GM12878 (cell line): Measurements from ENCODE around the gene ZBED4. TPM values are rescaled to one million over a fixed set of nuclear protein-coding genes. Genes with fewer than 3 reads are reported as not detected.

ENCODE experiments used
- ATAC-seq: fragments of 200-7000 bp; cut with Tn5 transposase; 3 replicates; pipeline ENCODE4 v1.9.1; 2020; ENCODE audit warnings: mild to moderate bottlenecking, moderate library complexity
- BruUV-seq: library from RNA; stranded (reverse); fragments of 400-500 nt; replicated peaks from 2 replicates; lab custom pipeline; 2021; lab: Mats Ljungman, UMichigan
- CTCF ChIA-PET: fragments of 300-600 bp; sonication (Branson Sonifier 250); formaldehyde crosslinking; extraction: SDS; loops from one replicate; lab custom pipeline; 2021; ENCODE audit warnings: inconsistent platforms; lab: Yijun Ruan, JAX
- POLR2A ChIA-PET: fragments of 350-600 bp; formaldehyde crosslinking; extraction: SDS; loops from one replicate; lab custom pipeline; 2021; ENCODE audit warnings: inconsistent platforms; lab: Charles Lee
- RAD21 ChIA-PET: fragments of 300-600 bp; sonication (Branson Sonifier 250); formaldehyde crosslinking; loops from one replicate; lab custom pipeline; 2023; ENCODE audit warnings: antibody characterized with exemption; ENCODE audit not compliant: unreplicated experiment; lab: Charles Lee
- SMC1A ChIA-PET: fragments of 300-600 bp; sonication (Branson Sonifier 250); formaldehyde crosslinking; loops from one replicate; lab custom pipeline; 2023; ENCODE audit not compliant: unreplicated experiment, uncharacterized antibody; lab: Charles Lee
- DNase-seq: peaks from one replicate; pipeline ENCODE4 v3.0.0-alpha.2; 2011; ENCODE audit warnings: low read depth, low spot score
- FAIRE-seq: peaks from 3 replicates; lab custom pipeline; 2011; peaks lifted over from hg19 to GRCh38; lab: Jason Lieb, UNC
- H2AFZ ChIP-seq: 2 replicates; pipeline ENCODE4 v1.6.0; 2011; ENCODE audit warnings: low read depth, low read length, control low read depth; ENCODE audit not compliant: control insufficient read depth
- H3K27ac ChIP-seq: 2 replicates; pipeline ENCODE4 v1.5.1; 2011; ENCODE audit warnings: control low read depth; ENCODE audit not compliant: control insufficient read depth, insufficient read depth
- H3K27me3 ChIP-seq, 2 experiments: replicated peaks in 1 of 2; 2 replicates each; pipeline versions ENCODE4 v1.6.0 to v1.6.1; 2011; ENCODE audit warnings: low read length in 1 of 2; ENCODE audit not compliant: control insufficient read depth in 2 of 2, insufficient read depth in 2 of 2
- H3K36me3 ChIP-seq, 2 experiments: 2 replicates each; pipeline ENCODE4 v1.5.1; 2011; ENCODE audit warnings: low read length in 1 of 2; ENCODE audit not compliant: control insufficient read depth in 2 of 2, insufficient read depth in 2 of 2
- H3K4me1 ChIP-seq: 2 replicates; pipeline ENCODE4 v1.6.1; 2011; ENCODE audit warnings: mild to moderate bottlenecking, low read length, moderate library complexity, mixed read lengths; ENCODE audit not compliant: control insufficient read depth, insufficient read depth
- H3K4me2 ChIP-seq: 2 replicates; pipeline ENCODE4 v1.6.0; 2011; ENCODE audit warnings: control low read depth; ENCODE audit not compliant: control insufficient read depth, insufficient read depth
- H3K4me3 ChIP-seq: fragments of 200-600 bp; sonication (generic); 2 replicates; pipeline ENCODE4 v1.5.1; 2016
- H3K79me2 ChIP-seq: 2 replicates; pipeline ENCODE4 v1.6.0; 2011; ENCODE audit warnings: low read length; ENCODE audit not compliant: control insufficient read depth, insufficient read depth
- H3K9ac ChIP-seq: 2 replicates; pipeline ENCODE4 v1.8.0; 2011; ENCODE audit warnings: low read length, control low read depth, mixed read lengths; ENCODE audit not compliant: control insufficient read depth, insufficient read depth
- H3K9me3 ChIP-seq: replicated peaks from 3 replicates; pipeline ENCODE4 v1.5.1; 2011; ENCODE audit warnings: mild to moderate bottlenecking, low read length; ENCODE audit not compliant: control insufficient read depth, insufficient read depth
- H4K20me1 ChIP-seq: 2 replicates; pipeline ENCODE4 v1.6.0; 2011; ENCODE audit not compliant: control insufficient read depth, insufficient read depth
- ATF7 ChIP-seq: fragments of 450-650 bp; IDR thresholded peaks from 2 replicates; pipeline ENCODE4 v1.6.1; 2016; ENCODE audit warnings: low read depth, mild to moderate bottlenecking
- CHD4 ChIP-seq: fragments of 200-600 bp; sonication (generic); IDR thresholded peaks from 2 replicates; pipeline ENCODE4 v1.6.1; 2016; ENCODE audit warnings: mild to moderate bottlenecking
- DPF2 ChIP-seq: fragments of 450-650 bp; IDR thresholded peaks from 2 replicates; pipeline ENCODE4 v1.6.1; 2017; ENCODE audit warnings: mild to moderate bottlenecking
- HDGF ChIP-seq: fragments of 450-650 bp; IDR thresholded peaks from 2 replicates; pipeline ENCODE4 v1.6.1; 2016; ENCODE audit warnings: antibody characterized with exemption
- IKZF2 ChIP-seq, 2 experiments: fragments of 450-650 bp; IDR thresholded peaks; 2 replicates each; pipeline ENCODE4 v1.6.1; 2017; ENCODE audit warnings: mild to moderate bottlenecking in 2 of 2, moderate library complexity in 2 of 2
- IRF4 ChIP-seq: IDR thresholded peaks from 2 replicates; pipeline ENCODE4 v1.6.1; 2011; ENCODE audit warnings: low read depth, low read length
- MXI1 ChIP-seq: fragments of 150-350 bp; IDR thresholded peaks from 2 replicates; pipeline ENCODE4 v1.6.1; 2011; ENCODE audit warnings: low read depth, mild to moderate bottlenecking, inconsistent platforms, low read length, improper control_type of control experiment
- MYB ChIP-seq: fragments of 150-350 bp; IDR thresholded peaks from 2 replicates; pipeline ENCODE4 v1.6.1; 2014; ENCODE audit warnings: mild to moderate bottlenecking, low read depth, low read length, borderline replicate concordance
- NFYA ChIP-seq: IDR thresholded peaks from 2 replicates; pipeline ENCODE4 v1.6.1; 2011; ENCODE audit warnings: low read depth, mild to moderate bottlenecking, low read length, improper control_type of control experiment, borderline replicate concordance
- NR2C1 ChIP-seq: fragments of 450-650 bp; IDR thresholded peaks from 2 replicates; pipeline ENCODE4 v1.6.1; 2017; ENCODE audit warnings: antibody characterized with exemption, mild to moderate bottlenecking, moderate library complexity
- SMARCA5 ChIP-seq: fragments of 450-650 bp; IDR thresholded peaks from 2 replicates; pipeline ENCODE4 v1.6.1; 2017; ENCODE audit warnings: mild to moderate bottlenecking
- SMC3 ChIP-seq: IDR thresholded peaks from 2 replicates; pipeline ENCODE4 v1.6.1; 2011; ENCODE audit warnings: low read length, improper control_type of control experiment, borderline replicate concordance
- SPI1 ChIP-seq: IDR thresholded peaks from 2 replicates; pipeline ENCODE4 v1.6.1; 2011; ENCODE audit warnings: low read depth, mild to moderate bottlenecking, low read length, moderate library complexity, borderline replicate concordance; ENCODE audit not compliant: insufficient read depth
- SREBF2 ChIP-seq: IDR thresholded peaks from 2 replicates; pipeline ENCODE4 v1.6.1; 2012; ENCODE audit warnings: mild to moderate bottlenecking, low read length
- STAT1 ChIP-seq: fragments of 450-650 bp; conservative IDR thresholded peaks from 2 replicates; pipeline ENCODE4 v1.6.1; 2014; ENCODE audit warnings: antibody characterized with exemption, mild to moderate bottlenecking
- TCF12 ChIP-seq: IDR thresholded peaks from 2 replicates; pipeline ENCODE4 v1.6.1; 2011; ENCODE audit warnings: low read depth, mild to moderate bottlenecking, low read length
- WRNIP1 ChIP-seq: IDR thresholded peaks from 2 replicates; pipeline ENCODE4 v1.6.1; 2011; ENCODE audit warnings: low read depth, low read length, improper control_type of control experiment, borderline replicate concordance
- YBX1 ChIP-seq: fragments of 450-650 bp; IDR thresholded peaks from 2 replicates; pipeline ENCODE4 v1.6.1; 2016; ENCODE audit warnings: antibody characterized with exemption
- WGBS: methylation state at CpG from one replicate; pipeline ENCODE4 v1.1.6; 2016; ENCODE audit warnings: low lambda C conversion rate; ENCODE audit not compliant: insufficient replicate concordance, insufficient coverage; ENCODE audit errors: missing lambda C conversion rate; 5-methylcytosine and 5-hydroxymethylcytosine counted together
- in situ Hi-C: fragments of 300-500 bp; cut with MboI; formaldehyde crosslinking; loops from 9 replicates; pipeline ENCODE4 v1.14.3; 2018; ENCODE audit warnings: mixed read lengths
- intact Hi-C: fragments of 100-400 bp; cut with micrococcal nuclease; formaldehyde crosslinking; loops from one replicate; pipeline ENCODE4 v1.14.2; 2022; ENCODE audit not compliant: unreplicated experiment
- polyA plus RNA-seq, 11 experiments: library from polyadenylated mRNA; depleted of rRNA in 4 of 11; unstranded in 6 of 11; stranded (reverse) in 5 of 11; fragments of >200 nt; fragmentation: Nextera tagmentation in 4 of 11; fragmentation: Illumina TruSeq in 1 of 11; extraction: Ambion mirVana in 4 of 11; extraction: Trizol in 1 of 11; gene quantifications; 1 replicate in 1 of 11; 2 replicates in 10 of 11; pipeline versions ENCODE4 v1.2.1 to v1.2.3, GENCODE V29; 2011 to 2016; ENCODE audit warnings: inconsistent platforms in 2 of 11, missing spikeins in 2 of 11, low read depth in 1 of 11
- total RNA-seq, 4 experiments: library from RNA; depleted of rRNA in 3 of 4; stranded (reverse); fragments of >200 nt in 3 of 4; fragmentation: Illumina TruSeq in 1 of 4; extraction: Trizol in 1 of 4; gene quantifications; 2 replicates each; pipeline versions ENCODE4 v1.2.1 to v1.2.3, GENCODE V29; 2013 to 2021
- TF ChIP-seq, protein P1 (sequence below): fragments of 450-650 bp; IDR thresholded peaks from 2 replicates; pipeline ENCODE4 v1.6.1; 2017; ENCODE audit warnings: mild to moderate bottlenecking, moderate library complexity
- TF ChIP-seq, protein P2 (sequence below): fragments of 450-650 bp; IDR thresholded peaks from 2 replicates; pipeline ENCODE4 v1.6.1; 2017; ENCODE audit warnings: low read depth, mild to moderate bottlenecking, moderate library complexity

ZBED4 gene
- total and polyA plus RNA-seq, 10 of the 15 experiments (the other 5 are each of a cell fraction or from before 2014, with no cell fraction given): 2.3 to 21.6 (median 12.8) TPM

DNA sequence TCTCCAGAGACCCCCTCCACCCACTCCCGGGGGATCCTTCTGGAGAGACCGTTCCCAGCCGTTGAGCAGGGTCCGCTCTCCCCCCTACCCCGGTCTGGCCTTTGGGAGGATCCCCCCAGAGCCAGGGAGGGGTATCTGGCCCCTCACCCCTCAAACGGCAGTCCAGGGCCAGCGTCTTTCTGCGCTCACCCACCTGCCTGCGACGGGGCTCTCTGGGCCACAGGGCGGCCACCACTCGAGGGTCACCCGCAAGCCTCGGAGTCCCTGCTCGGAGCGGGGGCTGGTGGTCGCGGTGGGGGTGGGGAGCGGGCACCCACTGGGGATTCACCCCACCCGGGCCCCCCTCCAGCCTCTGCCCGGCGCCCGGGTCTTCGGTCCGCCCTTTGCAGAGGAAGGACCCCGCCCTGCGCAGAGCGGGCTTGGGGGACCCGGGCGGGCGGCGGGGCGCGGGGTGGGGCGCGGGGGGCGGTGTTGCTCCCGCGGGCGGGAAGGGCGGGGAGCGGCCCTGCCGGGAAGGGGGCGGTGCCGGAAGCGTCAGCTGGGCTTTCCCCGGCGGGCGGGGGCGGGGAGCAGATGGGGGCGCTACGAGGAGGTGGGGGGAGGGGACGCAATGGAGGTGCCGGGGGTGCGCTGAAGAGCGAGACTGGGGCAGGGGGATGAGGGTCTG lies 81.4 kb downstream of the ZBED4 start:
- CTCF ChIA-PET: no interaction called here
- intact Hi-C loops: loop anchor here (5.0 to 10.0 kb wide), 2 partner anchors 82 to 260 kb away; no protein-coding TSS in a partner anchor
- in situ Hi-C loops: loop anchor here (5.0 kb wide), 2 partner anchors 97 to 272 kb away; no protein-coding TSS in a partner anchor
- TF ChIP-seq MXI1: no peak
- TF ChIP-seq WRNIP1: no peak
- TF ChIP-seq, protein P1, sequence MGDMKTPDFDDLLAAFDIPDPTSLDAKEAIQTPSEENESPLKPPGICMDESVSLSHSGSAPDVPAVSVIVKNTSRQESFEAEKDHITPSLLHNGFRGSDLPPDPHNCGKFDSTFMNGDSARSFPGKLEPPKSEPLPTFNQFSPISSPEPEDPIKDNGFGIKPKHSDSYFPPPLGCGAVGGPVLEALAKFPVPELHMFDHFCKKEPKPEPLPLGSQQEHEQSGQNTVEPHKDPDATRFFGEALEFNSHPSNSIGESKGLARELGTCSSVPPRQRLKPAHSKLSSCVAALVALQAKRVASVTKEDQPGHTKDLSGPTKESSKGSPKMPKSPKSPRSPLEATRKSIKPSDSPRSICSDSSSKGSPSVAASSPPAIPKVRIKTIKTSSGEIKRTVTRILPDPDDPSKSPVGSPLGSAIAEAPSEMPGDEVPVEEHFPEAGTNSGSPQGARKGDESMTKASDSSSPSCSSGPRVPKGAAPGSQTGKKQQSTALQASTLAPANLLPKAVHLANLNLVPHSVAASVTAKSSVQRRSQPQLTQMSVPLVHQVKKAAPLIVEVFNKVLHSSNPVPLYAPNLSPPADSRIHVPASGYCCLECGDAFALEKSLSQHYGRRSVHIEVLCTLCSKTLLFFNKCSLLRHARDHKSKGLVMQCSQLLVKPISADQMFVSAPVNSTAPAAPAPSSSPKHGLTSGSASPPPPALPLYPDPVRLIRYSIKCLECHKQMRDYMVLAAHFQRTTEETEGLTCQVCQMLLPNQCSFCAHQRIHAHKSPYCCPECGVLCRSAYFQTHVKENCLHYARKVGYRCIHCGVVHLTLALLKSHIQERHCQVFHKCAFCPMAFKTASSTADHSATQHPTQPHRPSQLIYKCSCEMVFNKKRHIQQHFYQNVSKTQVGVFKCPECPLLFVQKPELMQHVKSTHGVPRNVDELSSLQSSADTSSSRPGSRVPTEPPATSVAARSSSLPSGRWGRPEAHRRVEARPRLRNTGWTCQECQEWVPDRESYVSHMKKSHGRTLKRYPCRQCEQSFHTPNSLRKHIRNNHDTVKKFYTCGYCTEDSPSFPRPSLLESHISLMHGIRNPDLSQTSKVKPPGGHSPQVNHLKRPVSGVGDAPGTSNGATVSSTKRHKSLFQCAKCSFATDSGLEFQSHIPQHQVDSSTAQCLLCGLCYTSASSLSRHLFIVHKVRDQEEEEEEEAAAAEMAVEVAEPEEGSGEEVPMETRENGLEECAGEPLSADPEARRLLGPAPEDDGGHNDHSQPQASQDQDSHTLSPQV: no peak
- TF ChIP-seq ATF7: no peak
- no peak for TF ChIP-seq IRF4
- TF ChIP-seq NR2C1: no peak
- TF ChIP-seq SMC3: no peak
- no peak for TF ChIP-seq SREBF2
- TF ChIP-seq, protein P2, sequence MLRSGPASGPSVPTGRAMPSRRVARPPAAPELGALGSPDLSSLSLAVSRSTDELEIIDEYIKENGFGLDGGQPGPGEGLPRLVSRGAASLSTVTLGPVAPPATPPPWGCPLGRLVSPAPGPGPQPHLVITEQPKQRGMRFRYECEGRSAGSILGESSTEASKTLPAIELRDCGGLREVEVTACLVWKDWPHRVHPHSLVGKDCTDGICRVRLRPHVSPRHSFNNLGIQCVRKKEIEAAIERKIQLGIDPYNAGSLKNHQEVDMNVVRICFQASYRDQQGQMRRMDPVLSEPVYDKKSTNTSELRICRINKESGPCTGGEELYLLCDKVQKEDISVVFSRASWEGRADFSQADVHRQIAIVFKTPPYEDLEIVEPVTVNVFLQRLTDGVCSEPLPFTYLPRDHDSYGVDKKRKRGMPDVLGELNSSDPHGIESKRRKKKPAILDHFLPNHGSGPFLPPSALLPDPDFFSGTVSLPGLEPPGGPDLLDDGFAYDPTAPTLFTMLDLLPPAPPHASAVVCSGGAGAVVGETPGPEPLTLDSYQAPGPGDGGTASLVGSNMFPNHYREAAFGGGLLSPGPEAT: no peak
- no peak for TF ChIP-seq SPI1
- peak; percentile 18; the same call in 1 of the 2 replicates for TF ChIP-seq DPF2
- TF ChIP-seq CHD4: no peak
- TF ChIP-seq STAT1: no peak
- peak; percentile 50; the same call in 1 of the 2 replicates for TF ChIP-seq SMARCA5
- peak; percentile 46 for TF ChIP-seq TCF12
- TF ChIP-seq NFYA: no peak
- no peak for TF ChIP-seq MYB
- TF ChIP-seq YBX1: no peak
- TF ChIP-seq IKZF2 (IDR thresholded peaks at IDR 0.05): no peak
- TF ChIP-seq HDGF: no peak

More for the DNA sequence above, 81.4 kb downstream of the ZBED4 start:
- RAD21 ChIA-PET: interaction anchor here (1.3 to 1.7 kb wide), 3 partner anchors 24 to 32 kb away, joined by 4 to 15 read pairs (median 6); no protein-coding TSS in a partner anchor
- Histone ChIP-seq H2AFZ (no peak overlapping the region), H3K79me2 (peaks cover 7% of the 10 kb centered on the region), H3K9ac (peak overlapping the region; percentile 93), H3K27me3 (no peaks in the 10 kb centered on the region), H3K9me3 (no peaks in the 10 kb centered on the region), H3K27ac (peak overlapping the region; percentile 89), H4K20me1 (no peaks in the 10 kb centered on the region), H3K36me3 (no peaks in the 10 kb centered on the region), H3K4me1 (peaks cover 56% of the 10 kb centered on the region), H3K4me3 (peak overlapping the region; percentile 85), H3K4me2 (peak overlapping the region; percentile 97)
- SMC1A ChIA-PET: no interaction called here
- DNase-seq: no peak
- POLR2A ChIA-PET: interaction anchor here (0.6 to 1.0 kb wide), 2 partner anchors 97 to 273 kb away, joined by 3 read pairs; no protein-coding TSS in a partner anchor
- no peak for FAIRE-seq
- under 1% methylated on average over 20 of the region's 56 CpGs for WGBS
- peak; percentile 30 for ATAC-seq
- no TSS peak for BruUV-seq
